Vagina (tissue), 2 donors: Measurements from ENCODE around the gene PI4KB. TPM values are rescaled to one million over a fixed set of nuclear protein-coding genes. Genes with fewer than 3 reads are reported as not detected.

ENCODE experiments used
- DNase-seq, 2 donors: peaks; one replicate each; pipeline ENCODE4 v3.0.0-alpha.2; 2017; ENCODE audit errors: extremely low spot score in 2 of 2
- H3K27ac ChIP-seq: fragments of 200-600 bp; sonication (generic); one replicate; pipeline ENCODE4 v1.5.1; 2019
- H3K27me3 ChIP-seq: fragments of 200-600 bp; sonication (generic); one replicate; pipeline ENCODE4 v1.5.1; 2019
- H3K36me3 ChIP-seq, 2 donors: fragments of 200-600 bp; sonication (generic); one replicate each; pipeline ENCODE4 v1.5.1; 2017 to 2019
- H3K4me1 ChIP-seq: fragments of 200-600 bp; sonication (generic); one replicate; pipeline ENCODE4 v1.5.1; 2019
- H3K4me3 ChIP-seq, 2 donors: fragments of 200-600 bp; sonication (generic); 1 replicate in 1 of 2; 2 replicates in 1 of 2; pipeline ENCODE4 v1.5.1; 2016 to 2019
- H3K9me3 ChIP-seq: fragments of 200-600 bp; sonication (generic); one replicate; pipeline ENCODE4 v1.5.1; 2019
- CTCF ChIP-seq, 3 experiments: fragments of 450-650 bp in 2 of 3; fragments of 200-600 bp in 1 of 3; sonication (generic) in 1 of 3; IDR thresholded peaks; one replicate each; pipeline ENCODE4 v1.5.1; 2017 to 2019; ENCODE audit warnings: antibody characterized with exemption in 3 of 3, mild to moderate bottlenecking in 2 of 3, moderate library complexity in 2 of 3
- POLR2A ChIP-seq, 2 donors: fragments of 450-650 bp; IDR thresholded peaks; one replicate each; pipeline ENCODE4 v1.6.1; 2017; ENCODE audit warnings: antibody characterized with exemption in 2 of 2, mild to moderate bottlenecking in 2 of 2, moderate library complexity in 2 of 2
- POLR2AphosphoS5 ChIP-seq, 2 donors: sonication (generic); formaldehyde crosslinking; IDR thresholded peaks; one replicate each; pipeline ENCODE4 v1.9.0; 2017; ENCODE audit warnings: antibody characterized with exemption in 2 of 2, mild to moderate bottlenecking in 2 of 2, low read depth in 1 of 2; ENCODE audit not compliant: insufficient read depth in 1 of 2
- intact Hi-C: fragments of 100-400 bp; cut with DNase I; formaldehyde crosslinking; loops from one replicate; pipeline ENCODE4 v1.15.1; 2023
- small RNA-seq: library from RNA; depleted of rRNA; stranded (forward); fragments of <200 nt; gene quantifications from one replicate; pipeline ENCODE3, GENCODE V24; 2016
- total RNA-seq: library from RNA; depleted of rRNA; stranded (reverse); fragments of >200 nt; gene quantifications from one replicate; pipeline ENCODE4 v1.2.3, GENCODE V29; 2016

PI4KB gene
- total RNA-seq, 1 donor from 2014 or later = 69.0 TPM

- no peak for TF ChIP-seq CTCF (IDR thresholded peaks at IDR 0.05)
- no peak for TF ChIP-seq POLR2A (IDR thresholded peaks at IDR 0.05)
- no peak for TF ChIP-seq POLR2AphosphoS5 (IDR thresholded peaks at IDR 0.05; ENCODE audit: insufficient read depth in 1 of 2, low read depth in 1 of 2)
- Histone ChIP-seq H3K4me3 (no peak overlapping the region), H3K4me1 (no peaks in the 10 kb centered on the region), H3K27ac (no peak overlapping the region), H3K36me3 (peaks cover 5 to 80% of the 10 kb centered on the region in 2 donors), H3K27me3 (no peaks in the 10 kb centered on the region), H3K9me3 (no peaks in the 10 kb centered on the region)
- intact Hi-C loops = no loop called here
- no peak for DNase-seq
Observed at GRCh38 chr1:151242442-151242841, 84.8 kb downstream of the PI4KB start.

Small RNA genes within 50 kb of the gene (small RNA-seq; reads per million reads assigned to genes)
- gene RN7SL444P = not detected

Other genes starting within 250 kb of the PI4KB start
- gene SEMA6C, start 180.8 kb downstream of the PI4KB start, total RNA-seq = 10.1 TPM
- gene TNFAIP8L2, start 170.8 kb downstream of the PI4KB start, total RNA-seq = 7.6 TPM
- 21.1 TPM for gene LYSMD1, start 161.5 kb downstream of the PI4KB start, total RNA-seq
- gene SCNM1, start 161.3 kb downstream of the PI4KB start, total RNA-seq = 22.1 TPM
- 2.2 TPM for gene TMOD4, start 151.4 kb downstream of the PI4KB start, total RNA-seq
- 17.2 TPM for gene VPS72, start 137.2 kb downstream of the PI4KB start, total RNA-seq
- gene PIP5K1A, start 128.9 kb downstream of the PI4KB start, total RNA-seq = 80.3 TPM
- 118 TPM for gene PSMD4, start 72.7 kb downstream of the PI4KB start, total RNA-seq
- 26.8 TPM for gene ZNF687, start 45.1 kb downstream of the PI4KB start, total RNA-seq
- gene RFX5, start 19.8 kb upstream of the PI4KB start, total RNA-seq = 13.0 TPM
- gene SELENBP1, start 45.3 kb upstream of the PI4KB start, total RNA-seq = 30.9 TPM
- 292 TPM for gene PSMB4, start 72.2 kb upstream of the PI4KB start, total RNA-seq
- gene POGZ, start 132.1 kb upstream of the PI4KB start, total RNA-seq = 60.6 TPM
- 13.0 TPM for gene CGN, start 184.0 kb upstream of the PI4KB start, total RNA-seq
- gene TUFT1, start 212.9 kb upstream of the PI4KB start, total RNA-seq = 16.0 TPM